NB4 (cell line): Measurements from ENCODE around the gene IQGAP2.

ENCODE experiments used
- DNase-seq: peaks from one replicate; pipeline ENCODE4 v3.0.0; 2010; ENCODE audit warnings: low read depth
- H3K4me3 ChIP-seq: one replicate; pipeline ENCODE4 v1.5.1; 2011; ENCODE audit warnings: mild to moderate bottlenecking, low read depth, low read length, moderate library complexity
- MAX ChIP-seq: IDR thresholded peaks from 2 replicates; pipeline ENCODE4 v1.6.1; 2011; ENCODE audit warnings: low read depth, low read length
- MYC ChIP-seq: IDR thresholded peaks from 2 replicates; pipeline ENCODE4 v1.6.1; 2011; ENCODE audit warnings: low read depth, low read length
- POLR2A ChIP-seq: IDR thresholded peaks from 2 replicates; pipeline ENCODE4 v1.6.1; 2011; ENCODE audit warnings: mild to moderate bottlenecking; ENCODE audit not compliant: insufficient read length; ENCODE audit errors: extremely low read depth
- TF ChIP-seq, protein P1 (sequence below): IDR thresholded peaks from one replicate; pipeline ENCODE4 v1.5.1; 2012; ENCODE audit warnings: low read depth, low read length

Gene IQGAP2

DNA sequence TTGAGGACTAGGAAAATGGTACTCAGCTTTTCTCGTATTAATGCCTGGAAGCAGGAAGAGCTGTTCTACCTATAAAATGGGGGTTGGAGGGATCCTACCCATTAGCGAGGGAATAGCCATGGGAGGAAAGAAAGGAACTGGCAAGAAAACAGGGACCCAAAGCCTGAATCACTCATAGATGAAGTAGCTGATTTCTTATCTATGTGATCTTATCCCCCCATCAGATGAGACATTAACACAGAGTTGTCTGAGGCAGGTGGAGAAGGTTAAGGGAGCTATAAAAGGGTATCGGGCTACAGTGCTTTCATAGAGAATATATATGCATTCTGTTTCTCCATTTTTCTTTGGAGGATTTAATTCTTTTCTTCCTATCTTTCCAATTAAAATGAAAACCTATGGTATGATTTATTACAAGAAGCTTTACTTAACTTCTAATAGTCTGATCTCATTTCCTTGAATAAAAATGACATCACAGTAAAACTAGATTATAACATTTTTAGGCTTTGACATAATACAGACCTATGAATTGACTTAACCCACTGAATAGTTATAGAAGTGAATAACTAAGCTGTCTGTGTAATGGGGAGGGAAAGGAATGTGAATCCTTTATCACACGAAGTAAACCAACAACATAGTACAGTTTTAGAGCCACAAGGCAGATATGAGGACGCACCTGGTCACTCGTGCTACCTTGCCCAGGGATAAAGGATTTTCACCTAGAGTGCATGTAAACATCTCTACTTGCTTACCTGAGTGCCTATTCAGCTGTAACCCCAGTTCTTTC is 39.0 kb downstream of the IQGAP2 start:
- TF ChIP-seq, protein P1, sequence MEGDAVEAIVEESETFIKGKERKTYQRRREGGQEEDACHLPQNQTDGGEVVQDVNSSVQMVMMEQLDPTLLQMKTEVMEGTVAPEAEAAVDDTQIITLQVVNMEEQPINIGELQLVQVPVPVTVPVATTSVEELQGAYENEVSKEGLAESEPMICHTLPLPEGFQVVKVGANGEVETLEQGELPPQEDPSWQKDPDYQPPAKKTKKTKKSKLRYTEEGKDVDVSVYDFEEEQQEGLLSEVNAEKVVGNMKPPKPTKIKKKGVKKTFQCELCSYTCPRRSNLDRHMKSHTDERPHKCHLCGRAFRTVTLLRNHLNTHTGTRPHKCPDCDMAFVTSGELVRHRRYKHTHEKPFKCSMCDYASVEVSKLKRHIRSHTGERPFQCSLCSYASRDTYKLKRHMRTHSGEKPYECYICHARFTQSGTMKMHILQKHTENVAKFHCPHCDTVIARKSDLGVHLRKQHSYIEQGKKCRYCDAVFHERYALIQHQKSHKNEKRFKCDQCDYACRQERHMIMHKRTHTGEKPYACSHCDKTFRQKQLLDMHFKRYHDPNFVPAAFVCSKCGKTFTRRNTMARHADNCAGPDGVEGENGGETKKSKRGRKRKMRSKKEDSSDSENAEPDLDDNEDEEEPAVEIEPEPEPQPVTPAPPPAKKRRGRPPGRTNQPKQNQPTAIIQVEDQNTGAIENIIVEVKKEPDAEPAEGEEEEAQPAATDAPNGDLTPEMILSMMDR: no peak
- TF ChIP-seq MYC (no peak), MAX (no peak), POLR2A (no peak)
- H3K4me3 ChIP-seq: no peak overlapping the region
- DNase-seq: no peak

GRCh38 chr5:76443066-76443800 is 40.1 kb downstream of the IQGAP2 start:
- TF ChIP-seq MYC (no peak), POLR2A (no peak), MAX (no peak)
- TF ChIP-seq, protein P1: no peak
- H3K4me3 ChIP-seq: no peak overlapping the region
- no peak for DNase-seq

DNA sequence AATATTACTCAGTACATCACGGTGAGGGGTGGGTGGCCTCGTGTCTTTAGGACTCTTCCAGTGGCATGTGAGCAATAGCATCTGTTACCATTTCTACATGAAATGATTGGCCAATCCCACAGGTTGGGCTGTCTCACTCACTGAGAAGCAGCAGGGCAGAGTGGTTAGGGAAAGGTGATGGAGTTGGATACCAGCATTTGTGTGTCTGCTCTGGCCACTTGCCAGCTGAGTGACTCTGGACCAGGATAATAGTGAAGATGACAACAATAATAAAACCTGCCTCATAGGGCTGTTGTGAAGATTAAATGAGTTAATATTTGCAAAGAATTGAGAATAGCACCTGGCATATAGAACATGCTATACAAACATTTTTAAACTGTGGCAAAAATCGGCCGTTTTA is 42.0 kb downstream of the IQGAP2 start:
- H3K4me3 ChIP-seq: no peak overlapping the region
- no peak for TF ChIP-seq POLR2A
- TF ChIP-seq, protein P1: no peak
- no peak for TF ChIP-seq MYC
- no peak for TF ChIP-seq MAX
- no peak for DNase-seq

GRCh38 chr5:76445830-76446229 is 42.7 kb downstream of the IQGAP2 start:
- no peak overlapping the region for H3K4me3 ChIP-seq
- TF ChIP-seq MYC (no peak), MAX (no peak), POLR2A (no peak)
- TF ChIP-seq, protein P1: no peak
- DNase-seq: no peak

- no peak overlapping the region for H3K4me3 ChIP-seq
- TF ChIP-seq, protein P1: no peak
- no peak for TF ChIP-seq MYC
- TF ChIP-seq POLR2A: no peak
- no peak for TF ChIP-seq MAX
- no peak for DNase-seq
These were observed 43.7 kb downstream of the IQGAP2 start for GRCh38 chr5:76446776-76447175.
